Endothelial cell of umbilical vein (primary cell): ENCODE data around the gene HOXD4. TPM values are rescaled to one million over a fixed set of nuclear protein-coding genes. Genes with fewer than 3 reads are reported as not detected.

Experiments
- BruUV-seq: library from RNA; stranded (reverse); fragments of 400-500 nt; replicated peaks from 2 replicates; lab custom pipeline; 2021; lab: Mats Ljungman, UMichigan
- CTCF ChIA-PET: fragments of 300-600, 350-600 bp; sonication (Branson Sonifier 250); formaldehyde crosslinking; loops from one replicate; lab custom pipeline; 2021; ENCODE audit warnings: antibody characterized with exemption, inconsistent platforms; lab: Charles Lee
- POLR2A ChIA-PET: fragments of 300-600, 350-600 bp; sonication (Branson Sonifier 250); formaldehyde crosslinking; loops from one replicate; lab custom pipeline; 2021; ENCODE audit warnings: antibody characterized with exemption, inconsistent platforms; lab: Charles Lee
- DNase-seq: peaks from one replicate; pipeline ENCODE4 v3.0.0-alpha.2; 2011; ENCODE audit warnings: low read depth, low spot score
- FAIRE-seq: peaks from 2 replicates; lab custom pipeline; 2011; peaks lifted over from hg19 to GRCh38; lab: Jason Lieb, UNC
- H2AFZ ChIP-seq: 2 replicates; pipeline ENCODE4 v1.6.0; 2012; ENCODE audit warnings: low read depth, low read length, control low read depth, inconsistent platforms
- H3K27ac ChIP-seq: 2 replicates; pipeline ENCODE4 v1.5.1; 2011; ENCODE audit warnings: low read depth, mild to moderate bottlenecking, control low read depth, low read length, moderate library complexity; ENCODE audit not compliant: insufficient read depth
- H3K27me3 ChIP-seq, 2 experiments: 2 replicates each; pipeline versions ENCODE4 v1.6.0 to v1.6.1; 2011; ENCODE audit warnings: low read length in 2 of 2, mixed read lengths in 1 of 2; ENCODE audit not compliant: control insufficient read depth in 2 of 2, insufficient read depth in 2 of 2
- H3K36me3 ChIP-seq, 2 experiments: 2 replicates in 1 of 2; 3 replicates in 1 of 2; pipeline ENCODE4 v1.5.1; 2011; ENCODE audit warnings: low read length in 2 of 2, mild to moderate bottlenecking in 1 of 2, moderate library complexity in 1 of 2; ENCODE audit not compliant: control insufficient read depth in 2 of 2, insufficient read depth in 2 of 2; ENCODE audit errors: extremely low read depth in 1 of 2
- H3K4me1 ChIP-seq: 3 replicates; pipeline ENCODE4 v1.5.1; 2011; ENCODE audit warnings: mild to moderate bottlenecking, low read length; ENCODE audit not compliant: control insufficient read depth, insufficient read depth; ENCODE audit errors: extremely low read depth
- H3K4me2 ChIP-seq: 2 replicates; pipeline ENCODE4 v1.6.1; 2011; ENCODE audit warnings: low read length, control low read depth, mixed read lengths; ENCODE audit not compliant: insufficient read depth
- H3K4me3 ChIP-seq, 3 experiments: fragments of 200-600 bp in 1 of 3; sonication (generic), shearing (Covaris generic) in 1 of 3; replicated peaks in 1 of 3; 2 replicates each; pipeline ENCODE4 v1.5.1; 2011 to 2016; ENCODE audit warnings: control low read depth in 3 of 3, low read length in 3 of 3, mild to moderate bottlenecking in 2 of 3, inconsistent platforms in 1 of 3, low read depth in 1 of 3, moderate library complexity in 1 of 3; ENCODE audit not compliant: insufficient read depth in 1 of 3
- H3K79me2 ChIP-seq: 2 replicates; pipeline ENCODE4 v1.6.0; 2012; ENCODE audit warnings: low read length, inconsistent platforms; ENCODE audit not compliant: control insufficient read depth, insufficient read depth
- H3K9ac ChIP-seq: replicated peaks from 2 replicates; pipeline ENCODE3; 2011; ENCODE audit warnings: low read length, control low read depth; ENCODE audit not compliant: insufficient read depth; ENCODE audit errors: extremely low read depth
- H3K9me1 ChIP-seq: replicated peaks from 3 replicates; pipeline ENCODE4 v1.6.0; 2011; ENCODE audit warnings: mild to moderate bottlenecking, low read length; ENCODE audit not compliant: control insufficient read depth, insufficient read depth; ENCODE audit errors: extremely low read depth
- H3K9me3 ChIP-seq: replicated peaks from 2 replicates; pipeline ENCODE4 v1.5.1; 2012; ENCODE audit warnings: low read length, inconsistent platforms; ENCODE audit not compliant: control insufficient read depth, insufficient read depth
- H4K20me1 ChIP-seq: replicated peaks from 2 replicates; pipeline ENCODE3; 2011; ENCODE audit warnings: mild to moderate bottlenecking, low read length; ENCODE audit not compliant: control insufficient read depth, insufficient read depth; ENCODE audit errors: extremely low read depth
- EZH2 ChIP-seq: IDR thresholded peaks from 2 replicates; pipeline ENCODE4 v1.6.1; 2012; ENCODE audit warnings: borderline replicate concordance, low read depth, mild to moderate bottlenecking, moderate library complexity, low read length, inconsistent platforms; ENCODE audit not compliant: severe bottlenecking
- FOS ChIP-seq: IDR thresholded peaks from 2 replicates; pipeline ENCODE4 v1.6.1; 2011; ENCODE audit warnings: mild to moderate bottlenecking, low read length, moderate library complexity, borderline replicate concordance; ENCODE audit not compliant: insufficient read depth
- GATA2 ChIP-seq: IDR thresholded peaks from 2 replicates; pipeline ENCODE4 v1.7.0; 2011; ENCODE audit warnings: low read depth, mild to moderate bottlenecking, moderate library complexity, mixed read lengths, low read length; ENCODE audit not compliant: insufficient read length, insufficient read depth
- JUN ChIP-seq: IDR thresholded peaks from 2 replicates; pipeline ENCODE4 v1.6.1; 2011; ENCODE audit warnings: borderline replicate concordance, low read depth; ENCODE audit not compliant: insufficient read length, insufficient read depth
- MAX ChIP-seq: IDR thresholded peaks from 2 replicates; pipeline ENCODE4 v1.6.1; 2011; ENCODE audit not compliant: insufficient read depth, insufficient read length
- MYC ChIP-seq: IDR thresholded peaks from one replicate; pipeline ENCODE4 v1.6.1; 2011; ENCODE audit warnings: mild to moderate bottlenecking, low read depth, low read length
- POLR2A ChIP-seq: IDR thresholded peaks from 2 replicates; pipeline ENCODE4 v1.6.1; 2012; ENCODE audit warnings: low read depth, mild to moderate bottlenecking, control low read depth, low read length
- POLR2AphosphoS5 ChIP-seq: IDR thresholded peaks from 2 replicates; pipeline ENCODE4 v1.6.1; 2012; ENCODE audit warnings: low read depth, mild to moderate bottlenecking, control low read depth, low read length, moderate library complexity; ENCODE audit not compliant: insufficient read depth
- dilution Hi-C: fragments of 300-500 bp; cut with MboI; formaldehyde crosslinking; loops from one replicate; pipeline ENCODE4 v1.15.0; 2019; ENCODE audit warnings: low sequenced_read_pairs; ENCODE audit not compliant: extremely low pct_ligation_motif_present
- intact Hi-C: fragments of 100-400 bp; cut with micrococcal nuclease; formaldehyde crosslinking; loops from one replicate; pipeline ENCODE4 v1.10.0; 2022
- polyA plus RNA-seq, 4 experiments: library from polyadenylated mRNA; depleted of rRNA in 3 of 4; stranded (reverse) in 3 of 4; unstranded in 1 of 4; fragments of >200 nt; gene quantifications; 2 replicates each; pipeline versions ENCODE4 v1.2.1 to v1.2.3, GENCODE V29; 2011 to 2012; ENCODE audit warnings: missing spikeins in 1 of 4
- total RNA-seq: library from RNA; stranded (reverse); gene quantifications from 2 replicates; pipeline ENCODE4 v1.2.3, GENCODE V29; 2021
- TF ChIP-seq, protein P1 (sequence below), 2 donors: IDR thresholded peaks; 1 replicate in 1 of 2; 2 replicates in 1 of 2; pipeline ENCODE4 v1.5.1; 2011; ENCODE audit warnings: low read length in 2 of 2, mild to moderate bottlenecking in 2 of 2, moderate library complexity in 2 of 2, control low read depth in 1 of 2, inconsistent platforms in 1 of 2, low read depth in 1 of 2; ENCODE audit not compliant: insufficient read depth in 1 of 2; ENCODE audit errors: extremely low read depth in 1 of 2

The HOXD4 gene
- total and polyA plus RNA-seq, 2 donors (not counting 3 experiments of a cell fraction or from before 2014, with no cell fraction given) = 7.6 to 13.7 TPM

DNA sequence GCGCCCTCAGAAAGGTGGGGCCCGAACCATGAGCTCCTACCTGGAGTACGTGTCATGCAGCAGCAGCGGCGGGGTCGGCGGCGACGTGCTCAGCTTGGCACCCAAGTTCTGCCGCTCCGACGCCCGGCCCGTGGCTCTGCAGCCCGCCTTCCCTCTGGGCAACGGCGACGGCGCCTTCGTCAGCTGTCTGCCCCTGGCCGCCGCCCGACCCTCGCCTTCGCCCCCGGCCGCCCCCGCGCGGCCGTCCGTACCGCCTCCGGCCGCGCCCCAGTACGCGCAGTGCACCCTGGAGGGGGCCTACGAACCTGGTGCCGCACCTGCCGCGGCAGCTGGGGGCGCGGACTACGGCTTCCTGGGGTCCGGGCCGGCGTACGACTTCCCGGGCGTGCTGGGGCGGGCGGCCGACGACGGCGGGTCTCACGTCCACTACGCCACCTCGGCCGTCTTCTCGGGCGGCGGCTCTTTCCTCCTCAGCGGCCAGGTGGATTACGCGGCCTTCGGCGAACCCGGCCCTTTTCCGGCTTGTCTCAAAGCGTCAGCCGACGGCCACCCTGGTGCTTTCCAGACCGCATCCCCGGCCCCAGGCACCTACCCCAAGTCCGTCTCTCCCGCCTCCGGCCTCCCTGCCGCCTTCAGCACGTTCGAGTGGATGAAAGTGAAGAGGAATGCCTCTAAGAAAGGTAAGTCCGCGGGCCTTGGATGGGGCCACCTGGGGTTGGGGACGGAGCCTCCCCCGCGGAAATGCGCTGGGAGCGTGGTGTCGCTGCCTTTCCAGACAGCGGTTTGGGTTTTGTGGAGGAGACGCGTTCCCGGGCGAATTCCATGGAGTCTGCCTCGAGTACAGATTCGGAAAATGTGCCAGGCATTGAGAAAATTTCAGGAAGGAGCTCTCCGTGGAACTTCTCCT lies 37.7 kb downstream of the HOXD4 start:
- ChIA-PET CTCF (interaction anchor here (0.9 to 6.6 kb wide), 11 partner anchors 10 to 465 kb away, joined by 3 to 59 read pairs (median 3); no protein-coding TSS in a partner anchor), POLR2A (interaction anchor here (0.7 to 1.1 kb wide), 3 partner anchors 10 to 50 kb away, joined by 5 to 15 read pairs (median 6); no protein-coding TSS in a partner anchor)
- Histone ChIP-seq H3K4me3 (peak overlapping the region; percentile 54 to 96 (median 86)), H3K4me1 (peaks cover 33% of the 10 kb centered on the region), H3K79me2 (peaks cover 4% of the 10 kb centered on the region), H2AFZ (peak overlapping the region; percentile 95), H3K27ac (peak overlapping the region; percentile 47), H3K9me1 (no peaks in the 10 kb centered on the region), H3K9me3 (no peaks in the 10 kb centered on the region), H3K27me3 (no peaks in the 10 kb centered on the region), H4K20me1 (no peaks in the 10 kb centered on the region), H3K4me2 (peak overlapping the region; percentile 98), H3K36me3 (no peaks in the 10 kb centered on the region), H3K9ac (peak overlapping the region; percentile 42)
- DNase-seq = peak; percentile 41
- no TSS peak for BruUV-seq
- FAIRE-seq = peak; percentile 21
- no peak for TF ChIP-seq POLR2AphosphoS5
- no peak for TF ChIP-seq POLR2A
- no peak for TF ChIP-seq FOS
- no peak for TF ChIP-seq EZH2
- no peak for TF ChIP-seq MYC
- no peak for TF ChIP-seq JUN
- TF ChIP-seq GATA2 = no peak
- no peak for TF ChIP-seq MAX
- TF ChIP-seq, protein P1, sequence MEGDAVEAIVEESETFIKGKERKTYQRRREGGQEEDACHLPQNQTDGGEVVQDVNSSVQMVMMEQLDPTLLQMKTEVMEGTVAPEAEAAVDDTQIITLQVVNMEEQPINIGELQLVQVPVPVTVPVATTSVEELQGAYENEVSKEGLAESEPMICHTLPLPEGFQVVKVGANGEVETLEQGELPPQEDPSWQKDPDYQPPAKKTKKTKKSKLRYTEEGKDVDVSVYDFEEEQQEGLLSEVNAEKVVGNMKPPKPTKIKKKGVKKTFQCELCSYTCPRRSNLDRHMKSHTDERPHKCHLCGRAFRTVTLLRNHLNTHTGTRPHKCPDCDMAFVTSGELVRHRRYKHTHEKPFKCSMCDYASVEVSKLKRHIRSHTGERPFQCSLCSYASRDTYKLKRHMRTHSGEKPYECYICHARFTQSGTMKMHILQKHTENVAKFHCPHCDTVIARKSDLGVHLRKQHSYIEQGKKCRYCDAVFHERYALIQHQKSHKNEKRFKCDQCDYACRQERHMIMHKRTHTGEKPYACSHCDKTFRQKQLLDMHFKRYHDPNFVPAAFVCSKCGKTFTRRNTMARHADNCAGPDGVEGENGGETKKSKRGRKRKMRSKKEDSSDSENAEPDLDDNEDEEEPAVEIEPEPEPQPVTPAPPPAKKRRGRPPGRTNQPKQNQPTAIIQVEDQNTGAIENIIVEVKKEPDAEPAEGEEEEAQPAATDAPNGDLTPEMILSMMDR (IDR thresholded peaks at IDR 0.05; ENCODE audit: extremely low read depth in 1 of 2, insufficient read depth in 1 of 2, low read depth in 1 of 2, low read length in 2 of 2) = no peak
- dilution Hi-C loops = no loop called here
- intact Hi-C loops = loop anchor here (1.0 to 5.0 kb wide), 8 partner anchors 11 to 463 kb away; no protein-coding TSS in a partner anchor
